Mesenchymal stem cell (in vitro differentiated cells and primary cell): Measurements from ENCODE around the gene VAPA. TPM values are rescaled to one million over a fixed set of nuclear protein-coding genes. Genes with fewer than 3 reads are reported as not detected.

Experiments used
- DNase-seq: peaks from one replicate; pipeline ENCODE4 v3.0.0-alpha.2; 2013
- H2AFZ ChIP-seq: one replicate; pipeline ENCODE4 v1.6.1; 2013; ENCODE audit warnings: low read depth, mild to moderate bottlenecking, control low read depth, inconsistent platforms, low read length, moderate library complexity
- H2AK5ac ChIP-seq: 2 replicates; pipeline ENCODE4 v1.6.1; 2013; ENCODE audit warnings: low read length, moderate library complexity, mild to moderate bottlenecking, inconsistent platforms; ENCODE audit not compliant: severe bottlenecking
- H2BK120ac ChIP-seq: one replicate; pipeline ENCODE4 v1.6.1; 2013; ENCODE audit warnings: low read depth, mild to moderate bottlenecking, inconsistent platforms, low read length, moderate library complexity
- H2BK12ac ChIP-seq, 2 experiments: one replicate each; pipeline ENCODE4 v1.6.1; 2013; ENCODE audit warnings: inconsistent platforms in 2 of 2, low read length in 2 of 2, mild to moderate bottlenecking in 2 of 2, moderate library complexity in 2 of 2, control low read depth in 1 of 2
- H2BK15ac ChIP-seq: one replicate; pipeline ENCODE4 v1.6.1; 2013; ENCODE audit warnings: mild to moderate bottlenecking, low read depth, inconsistent platforms; ENCODE audit not compliant: poor library complexity, severe bottlenecking
- H2BK5ac ChIP-seq: 2 replicates; pipeline ENCODE4 v1.6.1; 2013; ENCODE audit warnings: low read depth, mild to moderate bottlenecking, low read length, control low read depth, inconsistent platforms; ENCODE audit not compliant: poor library complexity, severe bottlenecking
- H3K14ac ChIP-seq, 2 experiments: one replicate each; pipeline ENCODE4 v1.6.1; 2013; ENCODE audit warnings: inconsistent platforms in 2 of 2, low read length in 2 of 2, control low read depth in 1 of 2, mild to moderate bottlenecking in 1 of 2, moderate library complexity in 1 of 2
- H3K18ac ChIP-seq, 2 experiments: one replicate each; pipeline ENCODE4 v1.6.1; 2013; ENCODE audit warnings: inconsistent platforms in 2 of 2, low read length in 2 of 2, control low read depth in 1 of 2, low read depth in 1 of 2, mild to moderate bottlenecking in 1 of 2
- H3K23ac ChIP-seq, 2 experiments: one replicate each; pipeline ENCODE4 v1.6.1; 2013; ENCODE audit warnings: inconsistent platforms in 2 of 2, low read length in 2 of 2, mild to moderate bottlenecking in 2 of 2, moderate library complexity in 2 of 2, control low read depth in 1 of 2
- H3K27ac ChIP-seq: 2 replicates; pipeline ENCODE4 v1.5.1; 2013; ENCODE audit warnings: mild to moderate bottlenecking, moderate library complexity, low read length, control low read depth, inconsistent platforms; ENCODE audit not compliant: poor library complexity, severe bottlenecking
- H3K27me3 ChIP-seq, 2 experiments: 2 replicates each; pipeline versions ENCODE4 v1.6.1 to v1.7.0; 2013; ENCODE audit warnings: low read length in 2 of 2, mild to moderate bottlenecking in 2 of 2, moderate library complexity in 2 of 2, control low read depth in 1 of 2, inconsistent platforms in 1 of 2; ENCODE audit not compliant: control insufficient read depth in 1 of 2, insufficient read depth in 1 of 2
- H3K36me3 ChIP-seq, 2 experiments: 2 replicates each; pipeline versions ENCODE4 v1.6.1 to v1.7.0; 2013; ENCODE audit warnings: low read length in 2 of 2, control low read depth in 1 of 2, inconsistent platforms in 1 of 2, low read depth in 1 of 2, mild to moderate bottlenecking in 1 of 2; ENCODE audit not compliant: insufficient read depth in 2 of 2, control insufficient read depth in 1 of 2
- H3K4ac ChIP-seq, 2 experiments: one replicate each; pipeline ENCODE4 v1.6.1; 2013; ENCODE audit warnings: inconsistent platforms in 2 of 2, low read length in 2 of 2, mild to moderate bottlenecking in 2 of 2, moderate library complexity in 2 of 2, control low read depth in 1 of 2, low read depth in 1 of 2
- H3K4me1 ChIP-seq: 2 replicates; pipeline ENCODE4 v1.6.1; 2013; ENCODE audit warnings: low read depth, low read length, control low read depth; ENCODE audit not compliant: control insufficient read depth, insufficient read depth
- H3K4me2 ChIP-seq: 2 replicates; pipeline ENCODE4 v1.6.1; 2013; ENCODE audit warnings: low read length, mild to moderate bottlenecking, inconsistent platforms; ENCODE audit not compliant: poor library complexity, severe bottlenecking
- H3K4me3 ChIP-seq, 2 experiments: 2 replicates each; pipeline versions ENCODE4 v1.5.1 to v1.7.0; 2013; ENCODE audit warnings: low read length in 2 of 2, mild to moderate bottlenecking in 2 of 2, control low read depth in 1 of 2, low read depth in 1 of 2; ENCODE audit not compliant: insufficient read depth in 1 of 2
- H3K79me1 ChIP-seq: replicated peaks from 2 replicates; pipeline ENCODE4 v1.6.1; 2013; ENCODE audit warnings: mild to moderate bottlenecking, control low read depth, low read length, inconsistent platforms; ENCODE audit not compliant: poor library complexity, severe bottlenecking
- H3K9ac ChIP-seq: 2 replicates; pipeline ENCODE4 v1.7.0; 2013; ENCODE audit warnings: mild to moderate bottlenecking, low read length, moderate library complexity
- H3K9me3 ChIP-seq: 2 replicates; pipeline ENCODE4 v1.7.0; 2013; ENCODE audit warnings: mild to moderate bottlenecking, low read length; ENCODE audit not compliant: control insufficient read depth
- H4K8ac ChIP-seq: one replicate; pipeline ENCODE4 v1.6.1; 2013; ENCODE audit warnings: inconsistent platforms, mild to moderate bottlenecking, low read length, moderate library complexity
- H4K91ac ChIP-seq: one replicate; pipeline ENCODE4 v1.6.1; 2013; ENCODE audit warnings: mild to moderate bottlenecking, low read length, inconsistent platforms
- whole genome bisulfite sequencing: methylation state at CpG from one replicate; pipeline ENCODE4 v1.1.7; 2013; ENCODE audit warnings: mixed read lengths; 5-methylcytosine and 5-hydroxymethylcytosine counted together
- small RNA-seq: library from polyadenylated mRNA; stranded (forward); fragments of <200 nt; extraction: miRNeasy Mini kit (QIAGEN cat#:217004); gene quantifications from one replicate; pipeline ENCODE3, GENCODE V24; 2013; ENCODE audit warnings: low read depth

Gene VAPA

DNA sequence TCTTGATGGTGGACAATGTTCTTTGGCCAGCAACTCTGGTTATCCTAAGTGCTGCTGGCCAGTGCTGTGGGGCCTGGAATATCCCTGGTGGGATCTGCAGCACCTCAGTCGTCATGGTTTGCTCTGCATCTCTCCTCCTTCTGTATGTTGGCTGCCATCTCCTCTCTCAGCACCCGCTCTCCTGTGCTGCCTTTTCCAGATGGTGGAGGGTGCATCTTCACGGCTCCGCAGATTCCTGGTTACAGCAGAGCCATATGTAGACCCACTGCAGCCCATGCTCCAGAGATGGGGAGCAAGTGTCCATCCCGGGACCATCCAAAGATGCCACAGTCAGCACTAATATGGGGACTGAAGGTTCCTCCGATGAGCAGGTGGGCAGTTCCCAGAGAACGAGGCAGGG, 90.0 kb downstream of the VAPA start:
- Histone ChIP-seq H3K9ac (no peak overlapping the region), H3K27me3 (no peaks in the 10 kb centered on the region), H3K27ac (no peak overlapping the region), H2AK5ac (no peak overlapping the region), H2AFZ (no peak overlapping the region), H3K4ac (no peak overlapping the region), H2BK120ac (no peak overlapping the region), H3K4me2 (no peak overlapping the region), H3K4me1 (no peaks in the 10 kb centered on the region), H3K4me3 (no peak overlapping the region), H3K36me3 (no peaks in the 10 kb centered on the region), H3K9me3 (peaks cover 18% of the 10 kb centered on the region), H3K23ac (no peak overlapping the region), H3K79me1 (no peaks in the 10 kb centered on the region), H4K91ac (no peak overlapping the region), H3K18ac (no peak overlapping the region), H2BK5ac (no peak overlapping the region), H2BK15ac (no peak overlapping the region), H3K14ac (no peak overlapping the region), H4K8ac (no peak overlapping the region), H2BK12ac (peak overlapping the region in 1 of 2 experiments; percentile 6)
- DNase-seq = no peak
- 94% methylated on average over 7 of the region's 7 CpGs for WGBS

- no peak overlapping the region for H3K4ac ChIP-seq
- H3K27me3 ChIP-seq = no peaks in the 10 kb centered on the region
- no peak overlapping the region for H4K91ac ChIP-seq
- no peaks in the 10 kb centered on the region for H3K36me3 ChIP-seq
- no peak overlapping the region for H2AK5ac ChIP-seq
- peak overlapping the region in 1 of 2 experiments; percentile 28 for H3K18ac ChIP-seq
- no peaks in the 10 kb centered on the region for H3K79me1 ChIP-seq
- no peak overlapping the region for H3K27ac ChIP-seq
- DNase-seq = peak; percentile 42
- no peak overlapping the region for H2AFZ ChIP-seq
- H3K4me3 ChIP-seq = no peak overlapping the region
- H3K14ac ChIP-seq = no peak overlapping the region
- H3K9me3 ChIP-seq = no peaks in the 10 kb centered on the region
- no peak overlapping the region for H2BK15ac ChIP-seq
- no peak overlapping the region for H3K4me2 ChIP-seq
- no peak overlapping the region for H2BK120ac ChIP-seq
- peak overlapping the region; percentile 33 to 35 for H2BK12ac ChIP-seq
- no peak overlapping the region for H3K9ac ChIP-seq
- no peak overlapping the region for H3K23ac ChIP-seq
- no peak overlapping the region for H4K8ac ChIP-seq
- no peak overlapping the region for H2BK5ac ChIP-seq
- peaks cover 2% of the 10 kb centered on the region for H3K4me1 ChIP-seq
- WGBS = 77% methylated on average over 4 of the region's 4 CpGs
These were observed 92.6 kb downstream of the VAPA start for GRCh38 chr18:10006311-10006893.

DNA sequence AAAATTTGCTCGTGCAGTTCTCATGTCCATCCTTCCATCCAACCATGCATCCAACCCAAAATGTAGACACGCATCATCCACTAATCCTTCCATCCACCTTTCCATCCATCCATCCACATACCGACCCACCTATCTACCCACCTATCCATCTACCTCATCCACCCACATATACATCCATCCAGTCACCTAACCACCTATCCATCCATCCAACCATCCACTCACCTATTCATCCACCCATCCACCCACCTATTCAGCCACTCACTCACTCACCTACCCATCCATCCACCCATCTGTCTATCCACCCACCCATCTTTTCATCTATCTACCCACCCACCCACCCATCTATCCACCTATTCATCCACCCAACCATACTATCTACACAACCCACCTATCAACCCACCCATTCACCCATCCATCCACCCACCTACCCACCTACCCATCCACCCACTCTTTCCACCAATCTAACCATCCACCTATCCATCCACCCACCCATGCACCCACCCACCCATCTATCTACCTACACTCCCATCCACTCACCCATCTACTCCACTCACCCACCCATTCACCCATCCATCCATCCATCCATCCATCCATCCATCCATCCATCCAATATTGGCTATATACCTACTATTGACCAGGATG, 94.3 kb downstream of the VAPA start:
- Histone ChIP-seq H2BK120ac (no peak overlapping the region), H3K79me1 (no peaks in the 10 kb centered on the region), H3K23ac (no peak overlapping the region), H4K91ac (no peak overlapping the region), H3K9me3 (no peaks in the 10 kb centered on the region), H2AK5ac (no peak overlapping the region), H4K8ac (no peak overlapping the region), H3K27me3 (no peaks in the 10 kb centered on the region), H2BK12ac (no peak overlapping the region), H3K4me3 (no peak overlapping the region), H3K18ac (no peak overlapping the region), H3K36me3 (no peaks in the 10 kb centered on the region), H2BK15ac (no peak overlapping the region), H3K4me2 (no peak overlapping the region), H2AFZ (no peak overlapping the region), H3K9ac (no peak overlapping the region), H3K14ac (no peak overlapping the region), H3K27ac (no peak overlapping the region), H2BK5ac (no peak overlapping the region), H3K4me1 (peaks cover 2% of the 10 kb centered on the region), H3K4ac (no peak overlapping the region)
- 98% methylated on average over 3 of the region's 3 CpGs for WGBS
- no peak for DNase-seq

Small RNA genes within 50 kb of the gene (small RNA-seq; reads per million reads assigned to genes)
- not detected for gene RNA5SP450
